Peyer's patch (tissue), 4 donors: ENCODE results near the gene RHCE. TPM values are rescaled to one million over a fixed set of nuclear protein-coding genes. Genes with fewer than 3 reads are reported as not detected.

Experiments
- DNase-seq, 3 donors: peaks; one replicate each; pipeline ENCODE4 v3.0.0-alpha.2; 2017 to 2019
- H3K27ac ChIP-seq, 4 donors: fragments of 200-600 bp; sonication (generic); one replicate each; pipeline ENCODE4 v1.5.1; 2016 to 2019
- H3K27me3 ChIP-seq, 2 donors: fragments of 200-600 bp; sonication (generic); one replicate each; pipeline ENCODE4 v1.5.1; 2019
- H3K36me3 ChIP-seq, 3 donors: fragments of 200-600 bp; sonication (generic); one replicate each; pipeline ENCODE4 v1.5.1; 2016 to 2019
- H3K4me1 ChIP-seq, 4 donors: fragments of 200-600 bp; sonication (generic); one replicate each; pipeline ENCODE4 v1.5.1; 2016 to 2019
- H3K4me3 ChIP-seq, 4 donors: fragments of 200-600 bp; sonication (generic); 1 replicate in 3 of 4; 2 replicates in 1 of 4; pipeline ENCODE4 v1.5.1; 2016 to 2019; ENCODE audit warnings: mild to moderate bottlenecking in 1 of 4
- H3K9me3 ChIP-seq, 4 donors: fragments of 200-600 bp; sonication (generic); one replicate each; pipeline ENCODE4 v1.5.1; 2016 to 2019; ENCODE audit warnings: mild to moderate bottlenecking in 1 of 4
- CTCF ChIP-seq, 6 experiments: fragments of 450-650 bp in 4 of 6; fragments of 200-600 bp in 2 of 6; sonication (generic) in 1 of 6; IDR thresholded peaks; one replicate each; pipeline ENCODE4 v1.5.1; 2017 to 2019; ENCODE audit warnings: antibody characterized with exemption in 6 of 6, mild to moderate bottlenecking in 3 of 6, moderate library complexity in 1 of 6
- POLR2A ChIP-seq, 2 donors: fragments of 450-650 bp; IDR thresholded peaks; one replicate each; pipeline ENCODE4 v1.5.1; 2017; ENCODE audit warnings: antibody characterized with exemption in 2 of 2, mild to moderate bottlenecking in 2 of 2, moderate library complexity in 2 of 2
- total RNA-seq, 4 donors: library from RNA; depleted of rRNA; stranded (reverse); fragments of >200 nt; gene quantifications; one replicate each; pipeline ENCODE4 v1.1.0, GENCODE V29; 2016

RHCE gene
- total RNA-seq, 4 donors from 2014 or later, result 0.70 TPM; not detected in 3

- H3K27me3 ChIP-seq, result no peaks in the 10 kb centered on the region
- no peak overlapping the region for H3K27ac ChIP-seq
- DNase-seq, result no peak
- H3K4me1 ChIP-seq, result peaks cover 0 to 6% (median 0%) of the 10 kb centered on the region in 4 donors
- no peak overlapping the region for H3K4me3 ChIP-seq
- peaks cover 0 to 94% (median 0%) of the 10 kb centered on the region in 3 donors for H3K36me3 ChIP-seq
- TF ChIP-seq POLR2A (IDR thresholded peaks at IDR 0.05) (no peak), CTCF (IDR thresholded peaks at IDR 0.05) (no peak)
- H3K9me3 ChIP-seq, result no peaks in the 10 kb centered on the region
These were observed 64.2 kb downstream of the RHCE start for GRCh38 chr1:25356441-25356840.

DNA sequence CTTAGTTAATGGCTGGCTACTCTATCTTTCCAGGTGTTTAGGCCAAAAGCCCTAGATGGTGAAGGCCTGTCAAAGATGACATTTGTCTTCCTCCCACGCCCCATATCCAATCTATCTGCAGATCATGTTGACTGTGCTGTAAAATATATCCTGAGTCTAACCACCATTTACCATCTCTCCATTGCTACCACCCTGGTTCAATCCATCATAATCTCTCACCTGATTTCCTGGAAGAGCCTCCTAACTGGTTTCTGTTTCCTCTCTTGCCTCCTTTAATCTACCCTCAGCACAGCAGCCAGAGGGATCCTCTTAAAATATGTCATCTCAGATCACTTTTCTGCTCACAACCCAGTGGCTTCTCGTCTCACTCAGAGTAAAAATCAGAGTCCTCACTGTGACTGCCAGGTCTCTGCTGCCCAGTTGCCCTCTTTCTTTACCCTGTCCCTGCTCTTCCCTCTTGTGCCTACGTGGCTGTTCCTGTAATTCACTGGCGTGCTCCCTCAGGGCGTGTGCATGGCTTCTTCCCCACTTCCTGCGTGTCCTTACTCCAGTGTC, 64.7 kb downstream of the RHCE start:
- H3K4me3 ChIP-seq, result no peak overlapping the region
- no peak overlapping the region for H3K27ac ChIP-seq
- H3K36me3 ChIP-seq, result peaks cover 0 to 90% (median 0%) of the 10 kb centered on the region in 3 donors
- H3K9me3 ChIP-seq, result no peaks in the 10 kb centered on the region
- H3K4me1 ChIP-seq, result peaks cover 0 to 6% (median 0%) of the 10 kb centered on the region in 4 donors
- DNase-seq, result no peak
- no peaks in the 10 kb centered on the region for H3K27me3 ChIP-seq
- no peak for TF ChIP-seq CTCF (IDR thresholded peaks at IDR 0.05)
- no peak for TF ChIP-seq POLR2A (IDR thresholded peaks at IDR 0.05)

DNA sequence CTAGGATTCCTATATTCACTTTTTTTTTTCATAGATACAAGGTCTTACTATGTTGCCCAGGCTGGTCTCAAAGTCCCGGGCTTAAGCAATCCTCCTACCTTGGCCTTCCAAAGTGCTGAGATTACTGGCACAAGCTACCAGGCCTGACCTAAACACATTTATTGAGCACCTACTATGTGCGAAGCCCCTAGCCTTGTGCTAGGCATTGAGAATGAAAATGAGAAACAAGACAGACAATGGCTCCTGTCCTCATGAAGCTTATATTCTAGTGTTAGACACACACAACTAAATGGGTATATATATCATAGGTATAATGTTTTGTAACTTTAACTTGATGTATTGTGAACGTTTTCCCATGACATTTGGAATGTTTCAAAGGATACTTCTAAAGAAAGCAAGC, 71.0 kb downstream of the RHCE start:
- no peaks in the 10 kb centered on the region for H3K9me3 ChIP-seq
- TF ChIP-seq POLR2A (IDR thresholded peaks at IDR 0.05) (no peak), CTCF (IDR thresholded peaks at IDR 0.05) (no peak)
- no peak overlapping the region for H3K4me3 ChIP-seq
- no peak for DNase-seq
- peaks cover 0 to 75% (median 0%) of the 10 kb centered on the region in 3 donors for H3K36me3 ChIP-seq
- H3K27me3 ChIP-seq, result no peaks in the 10 kb centered on the region
- H3K4me1 ChIP-seq, result no peaks in the 10 kb centered on the region
- H3K27ac ChIP-seq, result no peak overlapping the region

- peaks cover 0 to 74% (median 0%) of the 10 kb centered on the region in 3 donors for H3K36me3 ChIP-seq
- no peak for TF ChIP-seq CTCF (IDR thresholded peaks at IDR 0.05)
- TF ChIP-seq POLR2A (IDR thresholded peaks at IDR 0.05), result no peak
These were observed 73.1 kb downstream of the RHCE start for GRCh38 chr1:25347556-25347955.

DNA sequence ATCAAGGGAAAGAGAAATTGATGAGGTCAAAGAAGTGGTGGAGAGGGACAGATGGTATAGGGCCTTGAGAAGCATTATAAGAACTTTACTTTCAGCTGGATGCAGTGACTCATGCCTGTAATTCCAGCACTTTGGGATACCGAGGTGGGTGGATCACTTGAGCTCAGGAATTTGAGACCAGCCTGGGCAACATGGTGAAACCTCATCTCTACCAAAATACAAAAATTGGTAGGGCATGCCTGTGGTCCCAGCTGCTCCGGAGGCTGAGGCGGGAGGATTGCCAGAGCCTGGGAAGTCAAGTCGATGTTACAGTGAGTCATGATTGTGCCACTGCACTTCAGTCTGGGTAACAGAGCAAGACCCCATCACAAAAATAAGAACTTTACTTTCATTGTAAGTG, 76.8 kb downstream of the RHCE start:
- no peaks in the 10 kb centered on the region for H3K27me3 ChIP-seq
- H3K4me1 ChIP-seq, result peaks cover 0 to 19% (median 8%) of the 10 kb centered on the region in 4 donors
- no peak overlapping the region for H3K4me3 ChIP-seq
- no peaks in the 10 kb centered on the region for H3K9me3 ChIP-seq
- TF ChIP-seq POLR2A (IDR thresholded peaks at IDR 0.05) (no peak), CTCF (IDR thresholded peaks at IDR 0.05) (no peak)
- no peak overlapping the region for H3K27ac ChIP-seq
- no peak for DNase-seq
- H3K36me3 ChIP-seq, result peaks cover 0 to 54% (median 0%) of the 10 kb centered on the region in 3 donors

More at GRCh38 chr1:25347556-25347955, 73.1 kb downstream of the RHCE start:
- Histone ChIP-seq H3K27ac (no peak overlapping the region), H3K27me3 (no peaks in the 10 kb centered on the region), H3K4me3 (no peak overlapping the region), H3K9me3 (no peaks in the 10 kb centered on the region), H3K4me1 (no peaks in the 10 kb centered on the region)
- DNase-seq, result no peak
